Right lobe of liver (tissue), 6 donors: Measurements from ENCODE around the gene KAT2B. TPM values are rescaled to one million over a fixed set of nuclear protein-coding genes. Genes with fewer than 3 reads are reported as not detected.

ENCODE experiments used
- ATAC-seq, 4 donors: fragments of 200-7000 bp; cut with Tn5 transposase; one replicate each; pipeline ENCODE4 v1.9.1; 2020; ENCODE audit warnings: mild to moderate bottlenecking in 4 of 4, moderate library complexity in 4 of 4
- DNase-seq, 3 donors: peaks; one replicate each; pipeline ENCODE4 v3.0.0-alpha.2; 2020
- H3K27ac ChIP-seq, 3 donors: fragments of 200-600 bp; one replicate each; pipeline ENCODE4 v1.8.0; 2022
- H3K27me3 ChIP-seq, 2 donors: fragments of 200-600 bp; one replicate each; pipeline ENCODE4 v1.8.0; 2022
- H3K36me3 ChIP-seq, 4 donors: fragments of 200-600 bp; sonication (generic) in 1 of 4; one replicate each; pipeline versions ENCODE4 v1.5.1 to v1.8.0; 2017 to 2022; ENCODE audit warnings: control low read depth in 1 of 4
- H3K4me1 ChIP-seq, 4 donors: fragments of 200-600 bp; sonication (generic) in 1 of 4; one replicate each; pipeline versions ENCODE4 v1.5.1 to v1.8.0; 2017 to 2022; ENCODE audit warnings: control low read depth in 1 of 4
- H3K4me3 ChIP-seq, 3 donors: fragments of 200-600 bp; one replicate each; pipeline ENCODE4 v1.8.0; 2022
- H3K9me3 ChIP-seq, 4 donors: fragments of 200-600 bp; sonication (generic) in 1 of 4; one replicate each; pipeline versions ENCODE4 v1.5.1 to v1.8.0; 2017 to 2022; ENCODE audit warnings: control low read depth in 1 of 4
- POLR2A ChIP-seq: fragments of 450-650 bp; IDR thresholded peaks from one replicate; pipeline ENCODE4 v1.6.1; 2017; ENCODE audit warnings: antibody characterized with exemption, mild to moderate bottlenecking
- WGBS: methylation state at CpG from one replicate; pipeline ENCODE4 v1.1.6; 2018; ENCODE audit warnings: low coverage, low lambda C conversion rate; ENCODE audit not compliant: insufficient coverage; ENCODE audit errors: missing lambda C conversion rate; 5-methylcytosine and 5-hydroxymethylcytosine counted together
- intact Hi-C, 2 donors: fragments of 100-400 bp; cut with DNase I; formaldehyde crosslinking; loops; one replicate each; pipeline versions ENCODE4 v1.11.2 to v1.14.1; 2022
- total RNA-seq, 6 experiments: library from RNA; depleted of rRNA in 2 of 6; stranded (reverse); fragments of >200 nt in 2 of 6; fragmentation: NEBNext Ultra II Directional in 3 of 6; extraction: Animal tissue kit (Norgen Biotek cat#: 25700) in 3 of 6; gene quantifications; one replicate each; pipeline versions ENCODE4 v1.1.0 to v1.2.4, GENCODE V29; 2016 to 2023
- TF ChIP-seq, protein P1 (sequence below), 4 donors: fragments of 200-600 bp in 3 of 4; fragments of 450-650 bp in 1 of 4; IDR thresholded peaks; one replicate each; pipeline versions ENCODE4 v1.5.1 to v1.8.0; 2016 to 2022; ENCODE audit warnings: antibody characterized with exemption in 4 of 4, mild to moderate bottlenecking in 2 of 4
- donor health status: DM: no; HTN: yes; CAD: no.
- donor health status: DM: no; HTN: no; CAD: no.
- donor health status: DM: no; HTN: no; CAD: no.
- donor health status: DM: no; HTN: yes; CAD: no.
- donor health status: DM: no; HTN: yes; CAD: no.

Gene KAT2B
- total RNA-seq, 6 experiments from 2014 or later: 25.6 to 35.7 (median 30.3) TPM

DNA sequence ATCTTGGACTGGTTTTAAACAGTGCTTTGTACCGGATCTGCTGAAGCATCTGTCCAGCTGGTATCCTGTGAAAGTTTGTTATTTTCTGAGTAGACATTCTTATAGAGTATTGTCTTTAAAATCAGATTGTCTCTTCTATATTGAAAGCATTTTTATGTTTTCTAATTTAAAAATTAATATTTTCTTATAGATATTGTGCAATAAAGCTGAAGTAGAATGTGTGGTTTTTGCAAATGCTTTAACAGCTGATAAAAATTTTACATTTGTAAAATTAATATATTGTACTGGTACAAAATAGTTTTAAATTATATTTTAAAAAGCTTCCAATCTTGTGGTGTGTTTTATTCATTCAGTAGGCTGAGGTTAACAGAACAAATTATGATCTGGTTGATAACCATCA is 113.8 kb downstream of the KAT2B start:
- DNase-seq (no peak), ATAC-seq (no peak)
- Histone ChIP-seq H3K4me3 (no peak overlapping the region), H3K4me1 (no peaks in the 10 kb centered on the region), H3K27me3 (no peaks in the 10 kb centered on the region), H3K9me3 (no peaks in the 10 kb centered on the region), H3K27ac (no peak overlapping the region), H3K36me3 (no peaks in the 10 kb centered on the region)
- intact Hi-C loops: no loop called here
- 86% methylated on average over 1 of the region's 1 CpG for WGBS
- TF ChIP-seq, protein P1, sequence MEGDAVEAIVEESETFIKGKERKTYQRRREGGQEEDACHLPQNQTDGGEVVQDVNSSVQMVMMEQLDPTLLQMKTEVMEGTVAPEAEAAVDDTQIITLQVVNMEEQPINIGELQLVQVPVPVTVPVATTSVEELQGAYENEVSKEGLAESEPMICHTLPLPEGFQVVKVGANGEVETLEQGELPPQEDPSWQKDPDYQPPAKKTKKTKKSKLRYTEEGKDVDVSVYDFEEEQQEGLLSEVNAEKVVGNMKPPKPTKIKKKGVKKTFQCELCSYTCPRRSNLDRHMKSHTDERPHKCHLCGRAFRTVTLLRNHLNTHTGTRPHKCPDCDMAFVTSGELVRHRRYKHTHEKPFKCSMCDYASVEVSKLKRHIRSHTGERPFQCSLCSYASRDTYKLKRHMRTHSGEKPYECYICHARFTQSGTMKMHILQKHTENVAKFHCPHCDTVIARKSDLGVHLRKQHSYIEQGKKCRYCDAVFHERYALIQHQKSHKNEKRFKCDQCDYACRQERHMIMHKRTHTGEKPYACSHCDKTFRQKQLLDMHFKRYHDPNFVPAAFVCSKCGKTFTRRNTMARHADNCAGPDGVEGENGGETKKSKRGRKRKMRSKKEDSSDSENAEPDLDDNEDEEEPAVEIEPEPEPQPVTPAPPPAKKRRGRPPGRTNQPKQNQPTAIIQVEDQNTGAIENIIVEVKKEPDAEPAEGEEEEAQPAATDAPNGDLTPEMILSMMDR (IDR thresholded peaks at IDR 0.05): no peak
- no peak for TF ChIP-seq POLR2A

- TF ChIP-seq, protein P1 (IDR thresholded peaks at IDR 0.05): peak in 1 of 4 donors; percentile 17
- TF ChIP-seq POLR2A: no peak
- intact Hi-C loops: no loop called here
- H3K4me3 ChIP-seq: no peak overlapping the region
- H3K27me3 ChIP-seq: no peaks in the 10 kb centered on the region
- 82% methylated on average over 4 of the region's 4 CpGs for WGBS
- DNase-seq (no peak), ATAC-seq (peak in 2 of 4 donors; percentile 43 to 54)
- H3K4me1 ChIP-seq: no peaks in the 10 kb centered on the region
- H3K36me3 ChIP-seq: no peaks in the 10 kb centered on the region
- H3K9me3 ChIP-seq: no peaks in the 10 kb centered on the region
- no peak overlapping the region for H3K27ac ChIP-seq
These were observed 114.7 kb downstream of the KAT2B start for GRCh38 chr3:20154928-20155327.

DNA sequence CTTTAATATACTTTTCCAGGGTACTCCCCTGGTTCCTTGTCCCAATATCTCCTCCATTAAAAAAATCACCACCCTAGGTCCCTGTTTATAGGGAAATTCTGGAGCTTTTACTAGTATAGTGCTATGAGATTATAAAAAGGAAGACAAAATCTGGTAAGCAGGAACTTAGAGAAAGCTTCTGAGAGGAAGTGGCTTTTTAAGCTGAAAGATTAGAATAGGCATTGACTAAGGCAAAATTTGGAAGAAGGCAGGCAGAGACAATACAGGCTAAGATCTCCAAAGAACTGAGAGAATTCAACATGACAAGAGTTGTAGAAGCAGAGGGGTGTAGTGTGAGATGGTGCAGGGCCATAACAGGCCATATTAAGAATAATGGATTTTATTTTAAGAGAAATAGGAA is 120.0 kb downstream of the KAT2B start:
- TF ChIP-seq POLR2A: no peak
- TF ChIP-seq, protein P1 (IDR thresholded peaks at IDR 0.05): no peak
- peaks cover 0 to 6% (median 0%) of the 10 kb centered on the region in 4 donors for H3K4me1 ChIP-seq
- H3K27me3 ChIP-seq: no peaks in the 10 kb centered on the region
- no peak overlapping the region for H3K27ac ChIP-seq
- intact Hi-C loops: no loop called here
- H3K36me3 ChIP-seq: no peaks in the 10 kb centered on the region
- no peak for DNase-seq
- peak in 1 of 4 donors; percentile 33 for ATAC-seq
- no peak overlapping the region for H3K4me3 ChIP-seq
- no peaks in the 10 kb centered on the region for H3K9me3 ChIP-seq

DNA sequence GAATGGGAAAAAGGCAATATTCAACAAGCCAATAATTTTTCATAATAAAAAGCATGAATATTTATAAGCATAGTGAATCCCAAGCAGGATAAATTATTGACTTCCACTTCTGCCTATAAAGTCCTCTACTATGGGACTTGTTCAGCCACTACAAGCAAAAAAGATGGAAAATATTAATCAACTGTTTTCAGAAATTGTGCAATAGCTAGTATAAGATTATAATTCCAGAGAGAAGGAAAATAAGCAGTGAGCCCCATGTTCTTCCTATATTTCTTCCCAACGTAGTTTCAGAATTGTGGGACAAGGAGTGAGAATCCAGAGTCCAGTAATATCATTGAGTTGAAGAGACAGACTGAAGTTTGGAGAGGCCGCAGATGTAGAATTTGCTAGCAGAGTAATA is 121.5 kb downstream of the KAT2B start:
- no peaks in the 10 kb centered on the region for H3K9me3 ChIP-seq
- no peak overlapping the region for H3K4me3 ChIP-seq
- intact Hi-C loops: no loop called here
- no peak for DNase-seq
- no peaks in the 10 kb centered on the region for H3K27me3 ChIP-seq
- no peak for ATAC-seq
- no peaks in the 10 kb centered on the region for H3K36me3 ChIP-seq
- WGBS: 84% methylated on average over 2 of the region's 2 CpGs
- peaks cover 0 to 6% (median 0%) of the 10 kb centered on the region in 4 donors for H3K4me1 ChIP-seq
- TF ChIP-seq POLR2A: no peak
- TF ChIP-seq, protein P1 (IDR thresholded peaks at IDR 0.05): no peak
- no peak overlapping the region for H3K27ac ChIP-seq

GRCh38 chr3:20173844-20174410 is 133.7 kb downstream of the KAT2B start:
- H3K4me3 ChIP-seq: no peak overlapping the region
- H3K27ac ChIP-seq: no peak overlapping the region
- no peak for TF ChIP-seq POLR2A
- TF ChIP-seq, protein P1 (IDR thresholded peaks at IDR 0.05): no peak
- H3K9me3 ChIP-seq: no peaks in the 10 kb centered on the region
- WGBS: 88% methylated on average over 4 of the region's 4 CpGs
- ATAC-seq: no peak
- no peaks in the 10 kb centered on the region for H3K4me1 ChIP-seq
- H3K36me3 ChIP-seq: no peaks in the 10 kb centered on the region
- no peak for DNase-seq
- intact Hi-C loops: no loop called here
- H3K27me3 ChIP-seq: no peaks in the 10 kb centered on the region
